GM23338 (cell line): ENCODE results near the gene CAPZA1.

Experiments
- CREB1 ChIP-seq: fragments of 250-450 bp; sonication (Bioruptor Pico); IDR thresholded peaks from 2 replicates; pipeline ENCODE4 v1.5.0; 2020; ENCODE audit warnings: low read depth, mild to moderate bottlenecking, moderate library complexity
- CTCF ChIP-seq, 2 experiments: fragments of 200-600 bp in 1 of 2; sonication (generic) in 1 of 2; conservative IDR thresholded peaks; 2 replicates each; pipeline versions ENCODE4 v1.5.1 to v1.6.1; 2016 to 2017; ENCODE audit warnings: antibody characterized with exemption in 2 of 2, low read depth in 2 of 2, mild to moderate bottlenecking in 2 of 2, moderate library complexity in 1 of 2
- EZH2 ChIP-seq: fragments of 200-600 bp; sonication (generic); IDR thresholded peaks from one replicate; pipeline ENCODE4 v1.8.0; 2017; ENCODE audit warnings: antibody characterized with exemption, mild to moderate bottlenecking, low read depth; ENCODE audit not compliant: unreplicated experiment
- EZH2phosphoT487 ChIP-seq: fragments of 200-600 bp; sonication (generic); IDR thresholded peaks from one replicate; pipeline ENCODE4 v1.8.1; 2018; ENCODE audit warnings: antibody characterized with exemption; ENCODE audit not compliant: unreplicated experiment
- POLR2AphosphoS5 ChIP-seq: IDR thresholded peaks from 2 replicates; pipeline ENCODE4 v1.6.1; 2016; ENCODE audit warnings: antibody characterized with exemption, low read depth
- ZNF114 ChIP-seq: fragments of 250-450 bp; sonication (Bioruptor Pico); IDR thresholded peaks from 2 replicates; pipeline ENCODE4 v1.5.0; 2020; ENCODE audit warnings: mild to moderate bottlenecking, moderate library complexity
- ZNF331 ChIP-seq: fragments of 250-450 bp; sonication (Bioruptor Pico); IDR thresholded peaks from 2 replicates; pipeline ENCODE4 v1.5.0; 2020; ENCODE audit warnings: low read depth, mild to moderate bottlenecking, moderate library complexity
- ZNF462 ChIP-seq: fragments of 250-450 bp; sonication (Bioruptor Pico); IDR thresholded peaks from 2 replicates; pipeline ENCODE4 v1.5.0; 2020; ENCODE audit warnings: mild to moderate bottlenecking, moderate library complexity
- TF ChIP-seq, protein P1 (sequence below): IDR thresholded peaks from one replicate; pipeline ENCODE4 v1.6.1; 2018; ENCODE audit warnings: antibody characterized with exemption; ENCODE audit not compliant: unreplicated experiment

GRCh38 chr1:112713466-112714312, 94.1 kb downstream of the CAPZA1 start:
- TF ChIP-seq CTCF (conservative IDR thresholded peaks at IDR 0.05; ENCODE audit: low read depth in 2 of 2) (no peak), CREB1 (CRISPR knock-in tag) (no peak), POLR2AphosphoS5 (no peak), ZNF462 (CRISPR knock-in tag) (no peak), EZH2 (no peak), EZH2phosphoT487 (no peak), ZNF331 (CRISPR knock-in tag) (no peak), ZNF114 (CRISPR knock-in tag) (no peak)
- TF ChIP-seq, protein P1, sequence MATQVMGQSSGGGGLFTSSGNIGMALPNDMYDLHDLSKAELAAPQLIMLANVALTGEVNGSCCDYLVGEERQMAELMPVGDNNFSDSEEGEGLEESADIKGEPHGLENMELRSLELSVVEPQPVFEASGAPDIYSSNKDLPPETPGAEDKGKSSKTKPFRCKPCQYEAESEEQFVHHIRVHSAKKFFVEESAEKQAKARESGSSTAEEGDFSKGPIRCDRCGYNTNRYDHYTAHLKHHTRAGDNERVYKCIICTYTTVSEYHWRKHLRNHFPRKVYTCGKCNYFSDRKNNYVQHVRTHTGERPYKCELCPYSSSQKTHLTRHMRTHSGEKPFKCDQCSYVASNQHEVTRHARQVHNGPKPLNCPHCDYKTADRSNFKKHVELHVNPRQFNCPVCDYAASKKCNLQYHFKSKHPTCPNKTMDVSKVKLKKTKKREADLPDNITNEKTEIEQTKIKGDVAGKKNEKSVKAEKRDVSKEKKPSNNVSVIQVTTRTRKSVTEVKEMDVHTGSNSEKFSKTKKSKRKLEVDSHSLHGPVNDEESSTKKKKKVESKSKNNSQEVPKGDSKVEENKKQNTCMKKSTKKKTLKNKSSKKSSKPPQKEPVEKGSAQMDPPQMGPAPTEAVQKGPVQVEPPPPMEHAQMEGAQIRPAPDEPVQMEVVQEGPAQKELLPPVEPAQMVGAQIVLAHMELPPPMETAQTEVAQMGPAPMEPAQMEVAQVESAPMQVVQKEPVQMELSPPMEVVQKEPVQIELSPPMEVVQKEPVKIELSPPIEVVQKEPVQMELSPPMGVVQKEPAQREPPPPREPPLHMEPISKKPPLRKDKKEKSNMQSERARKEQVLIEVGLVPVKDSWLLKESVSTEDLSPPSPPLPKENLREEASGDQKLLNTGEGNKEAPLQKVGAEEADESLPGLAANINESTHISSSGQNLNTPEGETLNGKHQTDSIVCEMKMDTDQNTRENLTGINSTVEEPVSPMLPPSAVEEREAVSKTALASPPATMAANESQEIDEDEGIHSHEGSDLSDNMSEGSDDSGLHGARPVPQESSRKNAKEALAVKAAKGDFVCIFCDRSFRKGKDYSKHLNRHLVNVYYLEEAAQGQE = no peak
